AG04449 (cell line): Measurements from ENCODE around the gene RCAN2.

Experiments
- CTCF ChIA-PET: fragments of 350-600 bp; formaldehyde crosslinking; extraction: SDS; loops from one replicate; lab custom pipeline; 2021; ENCODE audit warnings: antibody characterized with exemption; lab: Yijun Ruan, JAX
- POLR2A ChIA-PET: fragments of 400-600, 350-600 bp; formaldehyde crosslinking; extraction: SDS; loops from one replicate; lab custom pipeline; 2020; ENCODE audit warnings: antibody characterized with exemption, inconsistent platforms; lab: Yijun Ruan, JAX
- DNase-seq: peaks from one replicate; pipeline ENCODE4 v3.0.0-alpha.2; 2010; ENCODE audit warnings: low read depth, low spot score
- H3K4me3 ChIP-seq: 2 replicates; pipeline ENCODE4 v1.5.1; 2011; ENCODE audit warnings: low read depth, mild to moderate bottlenecking, control low read depth, low read length
- TF ChIP-seq, protein P1 (sequence below): IDR thresholded peaks from one replicate; pipeline ENCODE4 v1.5.1; 2011; ENCODE audit warnings: mild to moderate bottlenecking, moderate library complexity, low read length, control low read depth, inconsistent platforms; ENCODE audit not compliant: insufficient read depth; ENCODE audit errors: missing control alignments

RCAN2 gene

DNA sequence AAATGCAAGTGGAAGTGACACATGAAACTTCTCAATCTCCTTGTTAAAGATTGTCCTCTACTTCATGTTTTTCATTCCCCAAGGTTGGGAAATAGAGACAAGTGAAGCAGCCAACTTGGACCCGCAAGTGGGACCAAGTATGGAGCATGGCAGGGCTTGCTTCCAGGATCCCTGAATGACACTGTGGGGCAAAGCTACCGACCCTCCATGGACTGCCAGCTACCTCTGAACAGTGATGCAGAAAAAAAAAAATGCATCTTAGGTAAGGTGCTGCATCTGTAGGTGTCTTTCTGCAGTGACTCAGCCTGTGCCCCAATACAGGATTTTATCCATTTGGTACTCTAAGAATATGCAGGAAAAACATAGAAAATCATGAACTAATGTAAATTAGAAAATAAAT, 201.4 kb downstream of the RCAN2 start:
- ChIA-PET POLR2A (no interaction called here), CTCF (no interaction called here)
- no peak overlapping the region for H3K4me3 ChIP-seq
- DNase-seq, result no peak
- TF ChIP-seq, protein P1, sequence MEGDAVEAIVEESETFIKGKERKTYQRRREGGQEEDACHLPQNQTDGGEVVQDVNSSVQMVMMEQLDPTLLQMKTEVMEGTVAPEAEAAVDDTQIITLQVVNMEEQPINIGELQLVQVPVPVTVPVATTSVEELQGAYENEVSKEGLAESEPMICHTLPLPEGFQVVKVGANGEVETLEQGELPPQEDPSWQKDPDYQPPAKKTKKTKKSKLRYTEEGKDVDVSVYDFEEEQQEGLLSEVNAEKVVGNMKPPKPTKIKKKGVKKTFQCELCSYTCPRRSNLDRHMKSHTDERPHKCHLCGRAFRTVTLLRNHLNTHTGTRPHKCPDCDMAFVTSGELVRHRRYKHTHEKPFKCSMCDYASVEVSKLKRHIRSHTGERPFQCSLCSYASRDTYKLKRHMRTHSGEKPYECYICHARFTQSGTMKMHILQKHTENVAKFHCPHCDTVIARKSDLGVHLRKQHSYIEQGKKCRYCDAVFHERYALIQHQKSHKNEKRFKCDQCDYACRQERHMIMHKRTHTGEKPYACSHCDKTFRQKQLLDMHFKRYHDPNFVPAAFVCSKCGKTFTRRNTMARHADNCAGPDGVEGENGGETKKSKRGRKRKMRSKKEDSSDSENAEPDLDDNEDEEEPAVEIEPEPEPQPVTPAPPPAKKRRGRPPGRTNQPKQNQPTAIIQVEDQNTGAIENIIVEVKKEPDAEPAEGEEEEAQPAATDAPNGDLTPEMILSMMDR, result no peak

DNA sequence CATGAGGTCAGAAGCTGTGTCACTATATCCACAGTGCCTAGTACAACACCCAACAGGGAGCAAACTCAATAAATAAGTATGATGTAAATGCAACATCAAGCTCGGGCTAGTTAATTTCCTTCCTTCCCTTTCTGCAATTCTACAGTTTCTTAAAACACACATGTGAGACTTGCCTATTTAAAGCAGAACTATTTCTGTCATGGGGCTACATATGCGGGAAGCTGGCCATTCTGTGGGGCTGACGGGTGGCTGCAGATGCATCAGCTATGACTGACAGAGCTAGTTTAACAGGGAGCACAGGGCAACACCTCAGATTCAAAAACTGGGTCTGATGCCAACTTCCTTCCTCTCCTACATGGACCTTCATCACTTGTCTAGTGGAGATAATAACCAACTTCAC, 202.4 kb downstream of the RCAN2 start:
- CTCF ChIA-PET, result no interaction called here
- TF ChIP-seq, protein P1, result no peak
- DNase-seq, result no peak
- POLR2A ChIA-PET, result no interaction called here
- H3K4me3 ChIP-seq, result no peak overlapping the region

DNA sequence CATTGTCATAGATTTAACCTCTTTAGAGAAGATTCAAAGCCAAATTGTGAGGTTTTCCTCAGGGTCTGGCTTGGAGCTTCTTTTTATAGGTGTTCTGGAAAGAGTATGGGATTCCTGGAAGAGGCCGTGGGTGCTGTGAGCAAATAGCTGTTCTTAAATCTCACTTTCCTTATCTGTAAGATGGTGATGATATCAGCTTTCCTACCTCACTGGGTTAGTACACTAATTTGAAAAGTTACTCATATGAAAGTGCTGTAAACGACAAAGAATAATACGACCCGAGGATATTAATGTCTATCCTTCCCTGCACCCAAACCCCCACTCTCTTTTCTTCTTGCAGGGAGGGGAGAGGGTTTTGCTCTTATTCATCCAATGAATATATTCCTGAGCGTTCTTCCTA, 203.6 kb downstream of the RCAN2 start:
- DNase-seq, result no peak
- ChIA-PET CTCF (no interaction called here), POLR2A (no interaction called here)
- no peak overlapping the region for H3K4me3 ChIP-seq
- TF ChIP-seq, protein P1, result no peak

DNA sequence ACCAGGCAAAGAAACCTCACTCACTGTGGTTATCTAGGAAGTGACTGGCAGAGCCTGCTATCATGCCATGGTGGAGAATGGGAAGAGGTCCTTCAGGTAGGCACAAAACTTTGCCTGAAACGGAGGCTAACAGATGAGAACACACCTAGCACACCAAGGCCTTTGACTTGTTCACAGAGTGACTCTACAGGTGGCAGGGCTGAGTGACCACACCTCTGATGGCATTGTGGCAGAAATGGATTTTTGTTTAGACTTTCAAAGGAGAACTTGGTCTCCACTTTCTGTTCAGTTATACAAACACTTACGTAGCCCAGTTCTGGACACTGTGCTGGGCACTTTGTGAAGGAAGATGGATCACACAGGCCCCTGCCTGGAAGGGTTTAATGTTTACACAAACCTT, 204.2 kb downstream of the RCAN2 start:
- no peak for DNase-seq
- ChIA-PET CTCF (no interaction called here), POLR2A (no interaction called here)
- TF ChIP-seq, protein P1, result no peak
- H3K4me3 ChIP-seq, result no peak overlapping the region

DNA sequence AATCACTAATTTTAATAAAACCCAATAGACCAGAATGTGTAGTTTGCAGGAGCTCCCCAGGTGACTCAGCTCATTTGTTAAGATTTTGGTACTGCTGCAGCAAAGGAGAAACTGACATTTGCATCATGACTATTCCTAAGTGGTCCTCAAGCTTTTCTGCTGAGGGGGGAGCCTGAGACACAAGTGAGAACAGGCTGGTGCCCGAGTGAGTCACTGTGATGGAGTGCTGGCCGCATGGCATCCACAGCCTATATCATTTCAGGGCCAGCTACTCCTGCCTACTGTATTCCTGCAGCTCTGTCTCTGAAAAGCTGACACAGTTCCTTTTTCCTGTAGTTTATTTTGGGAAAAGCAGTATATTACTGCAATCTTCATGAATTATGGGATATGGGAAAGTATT, 206.8 kb downstream of the RCAN2 start:
- H3K4me3 ChIP-seq, result no peak overlapping the region
- DNase-seq, result no peak
- ChIA-PET CTCF (no interaction called here), POLR2A (no interaction called here)
- TF ChIP-seq, protein P1, result no peak

DNA sequence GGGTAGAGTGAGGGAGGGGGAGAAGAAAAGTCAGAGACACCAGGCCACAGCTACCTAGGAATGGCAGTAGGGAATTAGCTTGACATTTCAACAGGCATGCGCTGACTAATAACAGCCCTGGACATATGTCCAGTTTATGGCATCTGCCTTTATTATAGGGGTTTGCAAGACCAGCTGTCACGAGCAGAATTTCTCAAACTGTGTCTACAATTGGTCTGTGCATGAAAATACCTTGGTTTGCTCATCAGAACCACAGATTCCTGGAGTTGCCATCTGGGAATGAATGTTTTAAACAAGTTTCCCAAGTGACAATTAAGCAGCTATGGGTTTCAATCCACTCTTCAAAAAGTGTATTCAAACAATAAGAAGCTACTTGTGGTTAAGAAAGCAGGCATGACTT, 210.1 kb downstream of the RCAN2 start:
- TF ChIP-seq, protein P1, result no peak
- POLR2A ChIA-PET, result no interaction called here
- CTCF ChIA-PET, result no interaction called here
- no peak for DNase-seq
- no peak overlapping the region for H3K4me3 ChIP-seq
